DMS153 (cell line): ENCODE results near the gene SLC7A6.
"Not testable (repeated sequence)": the region's sequence is repeated elsewhere in the genome, so short reads cannot be mapped to it uniquely, and the experiment has no call there.

Experiments used
- DNase-seq: peaks from one replicate; lab custom pipeline; 2025; lab: John Stamatoyannopoulos, UW

Gene SLC7A6

DNA sequence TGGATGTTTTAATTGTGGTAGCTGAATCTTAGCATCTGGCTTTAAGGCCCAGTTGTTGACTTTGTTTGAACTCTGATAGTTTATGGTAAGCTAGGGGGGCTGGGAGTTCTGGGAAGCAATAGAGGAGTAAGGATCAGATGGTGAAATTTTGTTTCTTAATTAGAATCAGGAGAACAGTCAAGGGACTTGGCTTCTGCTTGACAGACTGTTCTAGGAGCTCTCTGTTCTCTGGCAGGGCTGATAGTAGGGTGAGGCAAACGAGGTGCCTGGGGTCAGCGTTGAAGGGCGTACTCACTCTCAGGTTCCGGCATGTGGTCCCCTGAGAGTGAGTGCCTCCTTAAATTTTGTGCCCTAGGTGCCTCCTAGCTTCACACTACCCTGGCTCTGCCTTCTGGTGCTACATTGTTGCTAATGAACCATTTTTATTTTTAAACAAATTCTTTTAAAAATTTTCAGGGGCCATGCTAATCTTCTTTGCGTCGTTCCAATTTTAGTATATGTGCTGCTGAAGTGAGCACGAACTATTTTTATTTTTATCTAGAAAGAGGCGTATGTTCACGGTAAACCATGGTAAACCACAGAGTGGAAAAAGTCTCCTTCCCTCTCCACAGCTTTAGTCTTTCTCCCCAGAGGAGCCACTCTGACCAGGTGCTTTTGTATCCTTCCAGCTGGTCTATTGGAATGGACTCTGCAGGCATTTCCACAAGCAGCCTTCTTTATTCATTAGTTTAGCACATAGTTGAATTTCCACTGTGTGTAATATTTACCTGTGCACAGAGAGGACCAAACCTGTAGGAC lies 19.7 kb downstream of the SLC7A6 start:
- DNase-seq: no peak

DNA sequence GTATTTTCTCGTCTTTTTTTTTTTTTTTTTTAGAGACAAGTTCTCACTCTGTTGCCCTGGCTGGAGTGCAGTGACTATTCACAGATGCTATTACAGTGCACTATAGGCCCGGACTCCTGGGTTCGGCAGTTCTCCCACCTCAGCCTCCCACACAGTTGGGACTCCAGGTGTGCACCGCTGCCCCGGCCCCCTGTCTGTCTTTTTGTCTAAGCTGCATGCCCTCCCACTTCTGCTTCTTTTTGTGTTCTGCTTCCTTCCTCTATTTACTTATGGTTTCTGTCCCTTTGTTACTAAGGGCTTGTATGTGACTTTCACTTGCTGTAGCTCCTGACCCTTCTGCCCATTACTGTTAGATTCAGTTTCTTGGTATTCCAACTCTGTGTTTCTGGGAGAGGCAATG lies 20.5 kb downstream of the SLC7A6 start:
- no peak for DNase-seq

DNA sequence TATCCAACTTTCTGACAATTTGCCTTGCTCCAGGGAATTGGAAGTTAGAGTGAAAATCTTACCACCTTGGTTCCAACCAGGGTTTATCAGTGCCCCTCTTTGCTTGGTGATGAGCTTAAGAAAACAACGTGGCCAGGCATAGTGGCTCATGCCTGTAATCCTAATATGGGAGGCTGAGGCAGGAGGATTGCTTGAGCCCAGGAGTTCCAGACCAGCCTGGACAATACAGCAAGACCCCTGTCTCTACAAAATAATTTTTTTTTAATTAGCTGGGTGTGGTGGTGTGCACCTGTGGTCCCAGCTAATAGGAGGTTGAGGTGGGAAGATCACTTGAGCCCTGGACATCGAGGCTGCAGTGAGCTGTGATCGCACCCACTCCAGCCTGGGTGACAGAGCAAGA lies 21.4 kb downstream of the SLC7A6 start:
- no peak for DNase-seq

DNA sequence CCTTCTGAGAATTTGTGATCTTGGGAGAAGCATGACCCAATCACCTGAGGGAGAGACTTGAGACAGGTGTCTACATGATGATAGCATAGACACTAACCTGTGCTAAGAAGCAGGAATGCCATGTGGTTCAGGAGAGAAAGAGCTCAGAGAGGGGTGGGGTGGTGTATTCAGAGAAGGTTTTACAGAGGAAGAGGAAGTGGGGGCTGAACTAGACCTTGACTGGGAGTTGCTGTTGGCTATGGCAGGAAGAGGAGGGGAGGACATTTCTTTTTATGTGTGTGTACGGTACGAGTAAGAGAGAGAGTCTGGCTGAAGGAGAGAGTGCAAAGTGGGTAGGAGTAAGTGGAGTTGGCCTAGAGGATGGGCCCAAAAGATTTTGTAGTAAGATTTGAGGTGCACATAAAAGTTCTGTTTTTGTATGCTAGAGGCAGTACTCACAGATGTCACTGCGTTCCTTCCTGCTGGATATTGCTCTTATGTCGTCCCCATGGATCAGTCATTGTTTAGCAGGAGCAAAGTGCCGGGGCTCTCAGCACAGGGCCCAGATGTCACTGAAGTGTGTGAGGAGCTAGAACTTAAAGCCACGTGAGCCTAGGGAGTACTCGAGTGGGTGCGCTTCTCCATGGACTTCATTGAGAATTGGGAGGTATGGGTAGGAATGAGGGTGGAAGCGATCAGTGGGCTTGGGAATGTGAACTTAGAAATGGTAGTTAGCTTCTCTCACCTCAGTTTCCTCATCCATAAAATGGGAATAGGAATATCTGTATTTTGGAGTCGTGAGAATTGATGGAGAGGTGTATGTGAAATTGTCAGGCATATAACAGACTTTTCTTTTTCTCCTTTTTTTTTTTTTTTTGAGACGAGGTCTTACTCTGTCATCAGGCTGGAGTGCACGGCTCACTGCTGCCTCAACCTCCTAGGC lies 22.1 kb downstream of the SLC7A6 start:
- no peak for DNase-seq

DNA sequence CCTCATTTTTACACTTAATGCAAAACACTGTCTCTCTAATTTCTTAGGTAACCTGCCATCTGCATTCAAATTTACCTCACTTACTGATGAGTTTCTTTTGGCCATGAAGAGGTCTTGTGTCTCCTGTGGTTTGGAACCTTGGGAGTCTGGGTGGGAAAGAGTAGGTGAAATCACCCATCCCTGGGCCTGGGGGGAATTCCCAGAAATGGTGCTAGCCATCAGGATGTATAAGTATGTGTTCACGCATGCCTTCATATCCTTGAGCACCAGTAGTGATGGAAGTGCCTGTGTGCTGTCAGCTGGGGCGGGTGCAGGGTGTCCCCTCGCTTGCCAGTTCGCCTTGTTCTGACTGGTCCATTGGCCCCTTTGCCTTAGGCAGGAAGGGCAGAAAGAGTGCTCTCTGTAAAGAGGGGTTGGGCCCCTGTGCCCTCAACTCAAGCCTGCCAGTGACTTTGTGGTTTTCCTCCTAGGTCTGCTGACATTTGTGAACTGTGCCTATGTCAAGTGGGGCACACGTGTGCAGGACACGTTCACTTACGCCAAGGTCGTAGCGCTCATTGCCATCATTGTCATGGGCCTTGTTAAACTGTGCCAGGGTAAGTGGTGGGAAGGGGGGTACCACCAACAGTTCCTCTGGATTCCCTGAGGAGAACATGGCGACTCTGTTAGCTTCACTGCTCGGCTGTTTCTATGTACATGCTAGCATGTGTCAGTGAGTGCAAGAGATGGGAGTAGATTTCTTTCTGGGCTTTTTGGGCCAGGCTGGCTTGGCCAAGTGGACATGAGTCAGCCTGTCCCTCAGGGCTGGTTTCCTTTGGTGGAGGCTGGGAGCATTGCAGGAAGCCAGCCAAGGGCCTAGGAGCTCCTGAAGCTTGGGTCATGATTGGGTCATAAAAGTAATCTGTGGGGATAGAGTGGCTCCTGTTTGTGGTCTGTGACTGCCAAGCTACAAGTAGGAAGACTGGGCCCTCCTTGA lies 23.2 kb downstream of the SLC7A6 start:
- DNase-seq: no peak

DNA sequence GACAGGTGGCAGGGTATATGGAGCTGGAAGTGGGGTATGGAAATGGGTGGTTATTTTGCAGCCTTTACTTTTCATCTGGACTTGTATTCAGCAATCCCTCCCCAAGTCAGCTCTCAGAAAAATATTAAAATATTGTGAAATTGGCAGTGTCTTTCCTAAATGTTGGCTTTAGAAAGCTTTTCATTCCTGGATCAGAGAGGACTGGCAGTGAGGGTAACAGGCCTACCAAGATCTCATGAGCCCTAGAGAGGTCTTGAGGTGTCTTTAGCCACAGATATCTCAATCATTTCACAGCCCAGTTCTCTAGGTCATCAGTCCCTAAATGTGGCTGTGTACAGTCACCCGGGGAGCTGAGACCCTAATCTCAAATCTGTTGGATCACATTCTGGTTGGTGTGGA lies 23.9 kb downstream of the SLC7A6 start:
- no peak for DNase-seq

DNA sequence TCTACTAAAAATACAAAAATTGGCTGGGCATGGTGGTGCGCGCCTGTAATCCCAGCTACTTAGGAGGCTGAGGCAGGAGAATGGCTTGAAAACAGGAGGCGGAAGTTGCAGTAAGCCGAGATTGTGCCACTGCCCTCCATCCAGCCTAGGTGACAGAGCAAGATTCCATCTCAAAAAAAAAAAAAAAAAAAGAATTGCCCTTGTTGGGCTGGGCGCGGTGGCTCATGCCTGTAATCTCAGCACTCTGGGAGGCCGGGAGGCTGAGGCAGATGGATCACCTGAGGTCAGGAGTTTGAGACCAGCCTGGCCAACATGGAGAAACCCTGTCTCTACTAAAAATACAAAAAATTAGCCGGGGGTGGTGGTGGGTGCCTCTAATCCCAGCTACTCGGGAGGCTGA lies 24.5 kb downstream of the SLC7A6 start:
- not testable (repeated sequence) for DNase-seq

DNA sequence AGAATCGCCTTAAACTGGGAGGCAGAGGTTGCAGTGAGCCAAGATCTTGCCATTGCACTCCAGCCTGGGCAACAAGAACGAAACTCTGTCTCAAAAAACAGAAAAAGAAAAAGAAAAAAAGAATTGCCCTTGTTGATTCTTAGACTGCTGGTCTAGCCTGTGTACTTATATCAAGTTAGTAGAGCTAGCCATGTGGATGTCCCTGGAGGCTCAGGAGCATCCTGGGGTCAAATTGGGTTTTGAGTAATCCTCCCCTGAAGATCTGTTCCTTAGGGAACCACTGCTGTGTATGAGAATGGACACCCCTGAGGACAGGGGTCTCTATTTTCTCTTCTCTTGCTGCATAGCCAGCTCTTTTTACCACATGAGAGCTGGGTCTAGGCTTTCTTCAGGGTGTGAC lies 24.9 kb downstream of the SLC7A6 start:
- no peak for DNase-seq

DNA sequence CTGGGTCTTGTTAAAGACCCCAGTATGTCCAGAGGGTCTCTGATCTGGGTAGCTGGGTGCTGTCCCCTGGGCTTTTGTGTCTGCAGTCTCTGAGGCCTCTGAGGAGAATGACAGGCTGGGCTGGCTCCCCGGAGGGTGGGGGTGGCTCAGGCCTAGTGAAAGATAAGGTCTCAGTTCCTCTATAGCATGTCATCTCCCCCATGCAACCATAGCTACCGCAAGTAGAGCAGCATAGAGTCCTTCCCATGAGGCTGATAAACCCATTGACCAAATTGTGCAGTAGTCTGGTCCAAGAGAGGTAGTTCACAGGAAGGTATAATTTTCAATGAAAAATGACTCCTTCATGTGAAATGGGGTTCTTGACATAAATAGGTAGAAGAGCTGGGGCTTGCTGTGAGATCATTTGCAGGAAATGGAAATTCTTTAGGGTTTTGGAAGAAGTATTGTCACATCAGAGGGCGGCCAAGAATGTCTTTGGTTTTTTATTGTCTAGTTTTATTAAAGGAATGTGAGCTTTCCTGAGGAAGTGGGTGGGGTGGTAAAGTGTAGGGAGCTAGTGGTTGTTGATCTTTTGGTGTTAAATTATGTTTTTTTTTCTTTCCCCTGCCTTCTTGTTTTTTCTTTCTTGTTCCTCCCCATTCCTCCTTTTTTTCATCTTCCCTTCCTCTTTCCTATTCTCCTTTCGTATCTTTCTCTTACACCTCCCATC lies 25.4 kb downstream of the SLC7A6 start:
- DNase-seq: no peak

DNA sequence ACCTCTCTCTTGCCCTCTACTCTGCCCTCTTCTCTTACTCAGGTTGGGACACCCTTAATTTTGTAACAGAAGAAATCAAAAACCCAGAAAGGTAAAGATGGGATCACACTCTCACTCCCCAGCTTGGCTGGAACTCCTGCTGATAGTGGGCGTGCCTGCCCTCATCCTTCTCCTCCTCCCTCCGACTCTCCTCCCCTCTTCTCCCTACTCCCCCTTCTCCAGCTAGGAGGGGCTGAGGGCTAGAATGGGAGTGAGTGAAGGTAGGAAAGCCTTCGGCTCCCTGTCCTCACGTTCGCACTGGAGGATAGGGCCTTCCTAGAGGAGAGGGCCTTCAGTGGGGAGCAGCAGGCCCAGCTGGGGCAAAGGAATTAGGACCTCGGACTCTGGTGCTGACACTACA lies 26.1 kb downstream of the SLC7A6 start:
- DNase-seq: no peak

DNA sequence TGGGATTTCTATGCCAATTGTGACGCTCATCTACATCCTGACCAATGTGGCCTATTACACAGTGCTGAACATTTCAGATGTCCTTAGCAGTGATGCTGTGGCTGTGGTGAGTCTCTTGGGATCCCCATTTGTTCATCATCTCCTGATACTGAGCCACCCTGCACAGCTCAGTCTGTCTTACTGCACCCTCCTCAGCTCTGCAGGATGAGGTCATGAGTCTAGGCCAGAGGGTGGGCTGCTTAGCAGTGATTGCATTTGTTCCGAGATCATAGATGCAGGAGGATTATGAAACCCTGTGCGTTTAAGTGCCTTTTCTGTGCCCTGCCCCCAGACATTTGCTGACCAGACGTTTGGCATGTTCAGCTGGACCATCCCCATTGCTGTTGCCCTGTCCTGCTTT lies 26.9 kb downstream of the SLC7A6 start:
- DNase-seq: no peak

DNA sequence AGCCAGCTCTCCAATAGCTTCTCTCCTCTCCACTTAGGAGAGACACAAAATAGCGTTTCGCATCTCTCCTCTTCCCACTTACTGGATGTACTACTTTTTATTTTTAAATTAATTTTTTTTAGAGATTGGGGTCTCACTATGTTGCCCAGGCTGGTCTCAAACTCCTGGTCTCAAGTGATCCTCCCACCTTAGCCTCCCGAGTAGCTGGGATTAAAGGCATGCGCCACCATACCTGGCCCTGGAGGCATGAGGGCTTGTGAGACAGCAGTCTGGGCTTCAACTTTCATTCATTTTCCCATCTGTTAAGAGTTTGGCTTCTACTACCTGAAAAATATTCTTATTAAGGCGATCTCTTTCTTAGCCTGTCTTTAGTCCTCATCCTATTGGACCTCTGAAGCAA lies 28.1 kb downstream of the SLC7A6 start:
- DNase-seq: no peak

DNA sequence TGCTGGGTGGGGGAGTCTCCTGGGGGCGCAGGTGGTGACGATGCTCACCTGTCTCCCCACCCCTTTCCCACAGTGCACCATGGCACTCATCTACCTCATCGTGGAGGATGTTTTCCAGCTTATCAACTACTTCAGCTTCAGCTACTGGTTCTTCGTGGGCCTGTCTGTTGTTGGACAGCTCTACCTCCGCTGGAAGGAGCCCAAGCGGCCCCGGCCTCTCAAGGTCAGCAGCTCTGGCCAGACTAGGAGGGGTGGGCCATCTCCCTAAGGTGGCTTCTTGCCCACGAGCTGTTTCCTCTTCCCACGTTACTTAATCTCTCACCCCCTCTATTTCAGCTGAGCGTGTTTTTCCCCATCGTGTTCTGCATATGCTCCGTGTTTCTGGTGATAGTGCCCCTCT lies 32.0 kb downstream of the SLC7A6 start:
- DNase-seq: no peak

DNA sequence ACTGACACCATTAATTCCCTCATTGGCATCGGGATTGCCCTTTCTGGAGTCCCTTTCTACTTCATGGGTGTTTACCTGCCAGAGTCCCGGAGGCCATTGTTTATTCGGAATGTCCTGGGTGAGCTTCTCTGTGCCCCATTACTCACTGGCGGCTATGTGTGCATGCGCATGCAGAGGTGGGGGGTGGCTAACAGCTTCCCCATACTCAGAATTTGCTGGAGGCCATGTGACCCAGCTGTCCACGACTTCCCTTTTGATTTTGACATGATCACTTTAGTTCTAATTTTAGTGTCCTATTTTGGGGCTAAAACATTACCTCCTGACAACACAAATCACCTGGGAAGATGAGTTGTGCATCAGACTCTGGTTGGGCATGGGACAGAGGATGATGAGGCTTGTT lies 32.4 kb downstream of the SLC7A6 start:
- DNase-seq: no peak

DNA sequence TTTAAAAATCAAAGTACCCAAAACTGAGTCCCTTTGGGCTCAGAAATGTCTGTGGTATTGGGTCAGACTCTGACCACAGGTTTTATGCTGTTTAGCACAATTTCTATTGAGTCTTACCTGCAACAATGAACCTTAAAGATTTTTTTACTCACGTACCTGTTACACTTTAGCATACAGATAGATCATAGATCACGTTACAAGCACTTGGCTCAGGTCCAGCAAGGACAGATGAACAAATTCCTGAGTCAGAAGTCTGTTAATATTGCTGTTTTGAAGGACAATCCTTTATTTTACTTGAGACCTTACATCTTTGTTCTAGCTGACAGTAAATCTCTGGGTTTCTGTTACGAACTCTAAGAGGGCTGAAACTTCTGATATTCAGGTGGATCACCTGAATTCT lies 33.6 kb downstream of the SLC7A6 start:
- no peak for DNase-seq

DNA sequence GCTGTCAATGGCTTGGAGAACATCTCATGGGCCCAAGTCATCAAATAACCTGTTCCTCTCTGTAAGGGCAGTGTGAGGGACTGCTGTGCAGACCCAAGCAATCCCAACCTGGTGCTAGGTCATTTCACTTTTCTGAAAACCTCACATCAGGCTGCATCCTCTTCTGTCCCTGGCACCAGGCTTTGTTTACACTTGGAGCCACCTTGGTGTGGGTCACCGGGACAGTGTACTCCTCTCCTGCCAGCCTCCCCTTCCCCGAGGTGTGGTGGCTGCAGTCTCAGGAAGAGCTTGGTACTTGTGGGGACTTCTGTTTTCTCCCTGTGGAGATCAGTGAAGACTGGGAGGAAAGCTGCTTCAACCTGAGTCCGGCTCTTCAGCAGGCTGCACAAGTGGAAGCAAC lies 34.0 kb downstream of the SLC7A6 start:
- DNase-seq: no peak

DNA sequence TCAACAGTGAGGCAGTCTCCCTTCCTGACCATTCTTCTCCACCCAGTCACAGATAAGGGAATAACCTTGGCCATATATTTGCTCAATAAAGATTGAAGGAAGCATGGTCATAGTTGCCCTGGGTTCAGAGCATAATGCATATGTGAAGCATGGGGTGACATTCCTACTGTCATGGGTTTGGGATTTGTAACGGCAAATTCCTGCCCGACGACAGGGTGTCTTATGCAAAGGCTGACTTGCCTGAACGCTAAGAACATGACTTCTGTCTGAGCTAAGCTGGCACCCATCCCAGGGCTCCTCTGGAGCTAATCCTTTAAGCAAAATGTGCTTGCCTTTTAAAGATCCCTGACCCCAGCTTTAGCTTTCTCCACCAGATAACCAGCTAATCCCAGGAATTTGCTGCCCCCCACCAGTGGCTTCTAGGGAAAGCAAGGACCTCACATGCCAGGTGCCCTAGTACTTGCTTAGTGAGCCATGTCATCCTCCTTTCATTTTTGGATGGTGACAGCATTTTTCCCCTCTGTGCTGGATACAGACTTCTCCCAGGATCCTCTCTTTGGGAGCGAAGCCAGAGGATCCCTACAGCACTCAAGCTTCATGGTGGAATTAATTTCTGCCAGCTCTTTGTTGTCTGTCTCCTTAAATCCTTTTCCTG lies 34.7 kb downstream of the SLC7A6 start:
- no peak for DNase-seq

DNA sequence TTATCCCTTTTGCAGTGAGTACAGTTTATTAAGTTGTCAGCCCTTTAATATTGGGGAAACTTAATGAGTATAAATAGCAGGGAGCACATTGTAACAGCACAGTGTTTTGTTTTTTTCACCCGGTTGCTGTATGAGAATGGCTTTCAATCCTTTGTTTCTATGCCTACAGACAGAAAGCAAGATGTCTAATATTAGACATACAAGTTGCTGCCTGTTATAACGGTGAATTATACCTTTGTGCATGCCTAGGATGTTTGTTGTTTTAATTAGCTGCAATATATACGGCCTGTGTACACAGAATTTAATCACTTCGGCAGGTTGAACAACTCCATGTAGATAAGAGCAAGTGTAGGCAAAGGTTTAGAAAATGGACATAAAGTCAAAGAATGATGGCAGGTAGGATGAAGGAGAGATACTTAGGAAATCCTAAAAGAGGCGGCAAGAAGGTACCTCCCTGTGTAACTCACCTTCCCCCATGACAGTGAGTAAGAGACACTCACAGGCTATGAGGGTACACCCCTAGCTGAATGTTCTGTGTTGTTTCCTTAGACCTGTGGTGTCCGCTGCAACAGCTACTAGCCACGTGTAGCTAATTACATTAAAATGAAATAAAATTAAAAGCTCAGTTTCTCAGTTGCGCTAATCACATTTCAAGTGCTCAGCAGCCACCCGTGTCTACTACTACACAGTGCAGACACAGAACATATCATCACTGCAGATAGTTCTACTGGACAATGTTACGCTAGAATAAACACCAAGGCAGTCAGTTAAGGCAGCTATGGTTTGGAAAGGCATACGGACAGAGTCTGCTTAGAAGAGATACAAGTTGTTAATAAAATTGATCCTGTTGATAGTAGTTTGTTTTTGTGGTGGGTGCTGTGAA lies 35.5 kb downstream of the SLC7A6 start:
- DNase-seq: no peak

DNA sequence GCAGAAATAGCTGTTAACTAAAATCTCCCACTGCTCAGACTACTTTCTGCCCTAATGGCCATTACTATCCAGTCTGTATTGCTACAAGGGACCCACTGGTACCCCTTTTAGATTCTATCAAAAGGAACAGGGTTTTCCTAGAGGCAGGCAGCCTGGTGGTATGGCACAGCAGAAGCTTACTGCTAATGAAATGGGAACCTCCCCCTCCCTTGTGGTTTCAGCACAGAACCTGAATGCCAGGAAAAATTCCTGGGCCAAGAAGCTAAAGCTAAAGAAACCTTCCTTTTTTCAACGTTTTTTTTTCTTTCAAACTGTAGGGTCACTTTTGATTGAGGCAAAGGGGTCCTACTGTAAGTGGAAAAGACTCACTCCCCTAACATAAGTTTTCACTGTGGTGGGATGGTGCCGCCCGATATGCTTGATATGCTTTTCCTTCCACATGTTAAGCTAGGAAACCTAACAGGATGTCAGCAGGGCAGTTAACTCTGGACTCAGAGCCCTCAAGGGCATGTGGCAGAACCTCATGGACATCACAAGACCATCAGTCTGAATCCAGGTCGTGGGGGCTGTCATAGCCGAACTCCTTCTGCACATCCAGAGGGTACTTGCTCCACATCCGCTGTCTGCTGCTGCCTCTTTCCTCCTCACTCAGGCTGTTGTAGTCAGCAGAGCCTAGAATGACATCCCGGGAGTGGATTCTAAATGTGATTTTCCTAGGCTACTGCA lies 36.6 kb downstream of the SLC7A6 start:
- no peak for DNase-seq
